GM19324 (cell line): Measurements from ENCODE around the gene UNC5C.

ENCODE experiments used
- ATAC-seq: cut with Tn5 transposase; IDR thresholded peaks from one replicate; pipeline ENCODE4 v1.9.1; 2021; ENCODE audit warnings: mild to moderate bottlenecking, moderate library complexity; ENCODE audit not compliant: unreplicated experiment, low FRiP score

UNC5C gene

GRCh38 chr4:95288552-95288951 lies 260.2 kb downstream of the UNC5C start:
- ATAC-seq = no peak

GRCh38 chr4:95285797-95286196 lies 263.0 kb downstream of the UNC5C start:
- ATAC-seq = no peak

- no peak for ATAC-seq
Measured at GRCh38 chr4:95284655-95285054, 264.1 kb downstream of the UNC5C start.

- ATAC-seq = no peak
Measured at GRCh38 chr4:95283320-95283719, 265.5 kb downstream of the UNC5C start.

- ATAC-seq = no peak
Measured at GRCh38 chr4:95272797-95273196, 276.0 kb downstream of the UNC5C start.

GRCh38 chr4:95272036-95272435 lies 276.7 kb downstream of the UNC5C start:
- no peak for ATAC-seq

- no peak for ATAC-seq
Measured at GRCh38 chr4:95268819-95269565, 279.8 kb downstream of the UNC5C start.

- ATAC-seq = no peak
Measured at GRCh38 chr4:95267081-95267480, 281.7 kb downstream of the UNC5C start.

GRCh38 chr4:95265814-95266740 lies 282.7 kb downstream of the UNC5C start:
- no peak for ATAC-seq

- no peak for ATAC-seq
Measured at GRCh38 chr4:95264843-95265242, 283.9 kb downstream of the UNC5C start.

- ATAC-seq = no peak
Measured at GRCh38 chr4:95263960-95264359, 284.8 kb downstream of the UNC5C start.

- no peak for ATAC-seq
Measured at GRCh38 chr4:95263391-95263790, 285.4 kb downstream of the UNC5C start.

- no peak for ATAC-seq
Measured at GRCh38 chr4:95256108-95256835, 292.5 kb downstream of the UNC5C start.

GRCh38 chr4:95255396-95256107 lies 293.2 kb downstream of the UNC5C start:
- ATAC-seq = no peak

- no peak for ATAC-seq
Measured at GRCh38 chr4:95251568-95251967, 297.2 kb downstream of the UNC5C start.

GRCh38 chr4:95250544-95251137 lies 298.1 kb downstream of the UNC5C start:
- no peak for ATAC-seq

GRCh38 chr4:95249426-95250021 lies 299.2 kb downstream of the UNC5C start:
- ATAC-seq = no peak

GRCh38 chr4:95248720-95249425 lies 299.9 kb downstream of the UNC5C start:
- no peak for ATAC-seq

- no peak for ATAC-seq
Measured at GRCh38 chr4:95243892-95244291, 304.9 kb downstream of the UNC5C start.
